ENCODE results near the gene PPP6R2. TPM values are rescaled to one million over a fixed set of nuclear protein-coding genes. Genes with fewer than 3 reads are reported as not detected.
A peak's percentile ranks its signal among the peaks of the same experiment; 100 is the strongest.

The PPP6R2 gene
- total and polyA plus RNA-seq, 8 donors = 21.1 to 70.4 (median 25.1) TPM

DNA sequence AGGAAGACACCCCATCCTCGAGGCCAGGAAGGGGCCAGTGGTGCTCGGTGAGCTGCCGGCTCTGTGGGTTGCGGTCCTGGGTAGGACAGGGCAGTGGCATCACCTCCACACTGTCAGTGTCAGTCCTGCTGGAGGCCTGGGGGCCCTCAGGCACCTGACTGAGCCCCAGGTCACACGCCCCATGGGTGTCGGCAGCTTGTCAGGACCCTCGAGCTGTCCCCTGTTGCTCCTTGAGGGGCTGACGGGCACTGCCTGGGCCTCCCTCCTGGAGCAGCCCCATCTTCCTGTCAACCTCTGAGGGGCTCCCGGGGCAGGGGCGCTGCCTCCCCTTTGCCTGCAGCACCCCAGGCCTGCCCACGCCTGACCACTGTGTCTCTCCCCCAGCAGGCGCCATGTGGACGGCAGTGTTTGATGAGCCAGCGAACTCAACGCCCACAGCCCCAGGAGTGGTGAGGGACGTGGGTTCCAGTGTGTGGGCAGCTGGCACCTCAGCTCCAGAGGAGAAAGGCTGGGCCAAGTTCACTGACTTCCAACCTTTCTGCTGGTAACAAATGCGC, 96.3 kb downstream of the PPP6R2 start:
- TF ChIP-seq, protein P1, sequence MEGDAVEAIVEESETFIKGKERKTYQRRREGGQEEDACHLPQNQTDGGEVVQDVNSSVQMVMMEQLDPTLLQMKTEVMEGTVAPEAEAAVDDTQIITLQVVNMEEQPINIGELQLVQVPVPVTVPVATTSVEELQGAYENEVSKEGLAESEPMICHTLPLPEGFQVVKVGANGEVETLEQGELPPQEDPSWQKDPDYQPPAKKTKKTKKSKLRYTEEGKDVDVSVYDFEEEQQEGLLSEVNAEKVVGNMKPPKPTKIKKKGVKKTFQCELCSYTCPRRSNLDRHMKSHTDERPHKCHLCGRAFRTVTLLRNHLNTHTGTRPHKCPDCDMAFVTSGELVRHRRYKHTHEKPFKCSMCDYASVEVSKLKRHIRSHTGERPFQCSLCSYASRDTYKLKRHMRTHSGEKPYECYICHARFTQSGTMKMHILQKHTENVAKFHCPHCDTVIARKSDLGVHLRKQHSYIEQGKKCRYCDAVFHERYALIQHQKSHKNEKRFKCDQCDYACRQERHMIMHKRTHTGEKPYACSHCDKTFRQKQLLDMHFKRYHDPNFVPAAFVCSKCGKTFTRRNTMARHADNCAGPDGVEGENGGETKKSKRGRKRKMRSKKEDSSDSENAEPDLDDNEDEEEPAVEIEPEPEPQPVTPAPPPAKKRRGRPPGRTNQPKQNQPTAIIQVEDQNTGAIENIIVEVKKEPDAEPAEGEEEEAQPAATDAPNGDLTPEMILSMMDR (IDR thresholded peaks at IDR 0.05) = no peak
- Histone ChIP-seq H3K27ac (no peak overlapping the region), H3K4me1 (no peaks in the 10 kb centered on the region), H3K36me3 (peaks cover 0 to 60% (median 7%) of the 10 kb centered on the region in 3 donors), H3K4me3 (no peak overlapping the region), H3K9me3 (no peaks in the 10 kb centered on the region), H3K27me3 (no peaks in the 10 kb centered on the region)
- intact Hi-C loops (cut with DNase I) = no loop called here
- FAIRE-seq (no peak), DNase-seq (peak in 1 of 6 donors; percentile 69), ATAC-seq (no peak)
- WGBS, 2 donors = 84 to 90% methylated on average over 17 of the region's 17 CpGs

DNA sequence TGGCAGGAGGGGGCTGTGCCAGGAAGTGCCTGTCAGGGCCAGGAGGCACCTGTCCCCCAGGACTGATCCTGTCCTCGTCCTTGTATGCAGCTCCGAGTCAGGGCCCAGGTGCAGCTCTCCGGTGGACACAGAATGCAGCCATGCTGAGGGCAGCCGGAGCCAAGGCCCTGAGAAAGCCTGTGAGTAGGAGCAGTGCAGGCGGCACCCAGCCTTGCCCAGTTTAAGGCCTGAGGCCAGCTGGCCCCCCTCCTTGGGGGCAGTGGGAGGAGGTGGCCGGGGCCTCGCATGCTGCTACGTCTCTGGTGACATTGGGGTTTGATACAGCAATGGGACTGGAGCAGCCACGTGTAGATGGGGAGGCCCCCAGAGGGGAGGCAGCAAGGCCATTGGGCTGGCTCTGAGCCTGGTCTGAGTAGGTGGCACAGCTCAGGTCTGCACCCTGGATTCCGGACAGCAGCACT, 96.8 kb downstream of the PPP6R2 start:
- ATAC-seq (no peak), DNase-seq (peak in 2 of 6 donors; percentile 14 to 33), FAIRE-seq (no peak)
- no peaks in the 10 kb centered on the region for H3K9me3 ChIP-seq
- no peak overlapping the region for H3K4me3 ChIP-seq
- H3K4me1 ChIP-seq = no peaks in the 10 kb centered on the region
- TF ChIP-seq, protein P1 (IDR thresholded peaks at IDR 0.05) = no peak
- WGBS, 2 donors = 75 to 80% methylated on average over 10 of the region's 10 CpGs
- intact Hi-C loops (cut with DNase I) = no loop called here
- H3K27me3 ChIP-seq = no peaks in the 10 kb centered on the region
- peaks cover 0 to 57% (median 7%) of the 10 kb centered on the region in 3 donors for H3K36me3 ChIP-seq
- H3K27ac ChIP-seq = no peak overlapping the region

DNA sequence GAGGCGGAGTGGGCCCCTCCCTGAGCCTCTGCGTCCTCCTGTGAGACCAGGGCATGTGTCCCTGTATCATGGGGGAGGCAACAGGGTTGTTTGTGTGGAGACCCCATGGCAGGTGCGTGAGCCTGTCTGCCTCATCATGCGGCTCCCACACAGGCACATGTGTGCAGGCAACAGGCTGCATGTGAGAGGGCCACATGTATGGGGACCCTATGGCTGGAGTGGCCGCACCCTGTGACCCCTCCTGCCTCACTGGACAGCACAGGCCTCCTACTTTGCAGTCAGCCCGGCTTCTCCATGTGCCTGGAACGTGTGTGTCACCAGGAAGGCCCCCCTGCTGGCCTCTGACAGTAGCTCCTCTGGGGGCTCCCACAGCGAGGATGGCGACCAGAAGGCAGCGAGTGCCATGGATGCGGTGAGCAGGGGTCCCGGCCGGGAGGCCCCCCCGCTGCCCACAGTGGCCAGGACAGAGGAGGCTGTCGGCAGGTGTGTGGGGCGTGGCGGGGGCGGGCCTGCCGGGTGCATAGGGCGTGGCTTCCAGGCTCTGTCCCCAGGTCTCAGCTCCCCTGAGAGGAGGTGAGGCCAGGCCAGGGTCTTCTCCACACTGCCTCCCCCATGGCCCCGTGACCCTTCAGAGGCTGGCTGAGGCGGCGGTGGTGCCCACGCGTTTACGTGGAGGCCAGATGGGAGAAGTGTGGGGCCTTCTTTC, 97.6 kb downstream of the PPP6R2 start:
- Histone ChIP-seq H3K9me3 (no peaks in the 10 kb centered on the region), H3K27ac (no peak overlapping the region), H3K4me3 (no peak overlapping the region), H3K4me1 (no peaks in the 10 kb centered on the region), H3K36me3 (peaks cover 0 to 53% (median 7%) of the 10 kb centered on the region in 3 donors), H3K27me3 (no peaks in the 10 kb centered on the region)
- peak in 2 of 6 donors; percentile 40 to 81 for DNase-seq
- intact Hi-C loops (cut with DNase I) = no loop called here
- TF ChIP-seq, protein P1 (IDR thresholded peaks at IDR 0.05) = no peak
- WGBS, 2 donors = 86 to 90% methylated on average over 24 to 26 of the region's 26 CpGs
- FAIRE-seq = no peak
- peak in 2 of 4 donors; percentile 2 for ATAC-seq

DNA sequence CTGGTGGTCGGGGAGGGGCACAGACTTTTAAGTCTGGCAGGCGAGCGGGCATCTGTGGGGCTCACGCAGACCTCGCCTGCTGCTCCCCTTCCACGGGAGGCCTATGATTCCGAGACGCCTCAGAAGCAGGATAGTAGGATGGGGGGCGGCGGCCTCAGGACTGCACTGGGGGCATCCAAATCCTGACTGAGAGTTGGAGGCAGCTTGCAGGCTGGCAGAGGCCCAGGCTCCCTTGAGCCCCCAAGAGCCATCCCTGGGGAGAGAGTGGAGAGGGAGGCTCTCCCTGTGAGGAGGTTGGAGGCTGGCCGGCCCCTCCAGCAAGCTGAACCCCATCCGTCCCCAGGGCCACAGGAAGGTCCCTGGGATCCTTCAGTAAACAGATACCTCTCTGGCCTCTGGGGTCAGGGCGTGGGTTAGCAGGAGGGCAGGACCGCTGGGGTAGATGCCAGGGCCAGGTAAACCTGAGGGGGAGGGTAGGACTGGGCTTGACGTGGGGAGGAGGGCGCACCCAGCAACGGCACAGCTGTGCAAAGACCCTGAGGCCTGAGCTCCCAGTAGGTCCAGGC, 98.4 kb downstream of the PPP6R2 start:
- no peaks in the 10 kb centered on the region for H3K27me3 ChIP-seq
- FAIRE-seq (no peak), DNase-seq (peak in 3 of 6 donors; percentile 10 to 64 (median 37)), ATAC-seq (no peak)
- intact Hi-C loops (cut with DNase I) = no loop called here
- H3K27ac ChIP-seq = no peak overlapping the region
- 88 to 92% methylated on average over 17 of the region's 17 CpGs for WGBS, 2 donors
- H3K9me3 ChIP-seq = no peaks in the 10 kb centered on the region
- H3K4me3 ChIP-seq = no peak overlapping the region
- peaks cover 0 to 51% (median 7%) of the 10 kb centered on the region in 3 donors for H3K36me3 ChIP-seq
- TF ChIP-seq, protein P1 (IDR thresholded peaks at IDR 0.05) = no peak
- H3K4me1 ChIP-seq = no peaks in the 10 kb centered on the region

Measured in pancreas (tissue), 10 donors.